NCI-H526 treated with DMSO at 0.1 percent for 48 hours (cell line): Measurements from ENCODE around the gene NUTM2G.
"Not testable (repeated sequence)": the region's sequence is repeated elsewhere in the genome, so short reads cannot be mapped to it uniquely, and the experiment has no call there.

Experiments used
- DNase-seq: peaks from one replicate; lab custom pipeline; 2025; lab: John Stamatoyannopoulos, UW

Gene NUTM2G

GRCh38 chr9:96928543-96928942 is at the start of gene NUTM2G:
Gene NUTM2G (plus strand): TSS chr9:96928843. CDS start chr9:96929025, 182 bp downstream.
- not testable (repeated sequence) for DNase-seq

- DNase-seq: no peak
These were observed 44.7 kb upstream of the NUTM2G start for GRCh38 chr9:96883922-96884321.

GRCh38 chr9:96884443-96884842 is 44.2 kb upstream of the NUTM2G start:
- DNase-seq: no peak

GRCh38 chr9:96885424-96885823 is 43.2 kb upstream of the NUTM2G start:
- DNase-seq: no peak

GRCh38 chr9:96888591-96888990 is 40.1 kb upstream of the NUTM2G start:
- DNase-seq: no peak

- DNase-seq: no peak
These were observed 36.5 kb upstream of the NUTM2G start for GRCh38 chr9:96892131-96892530.

GRCh38 chr9:96900010-96900409 is 28.6 kb upstream of the NUTM2G start:
- DNase-seq: not testable (repeated sequence)

- not testable (repeated sequence) for DNase-seq
These were observed 23.5 kb upstream of the NUTM2G start for GRCh38 chr9:96904947-96905722.

GRCh38 chr9:96908479-96908878 is 20.2 kb upstream of the NUTM2G start:
- DNase-seq: not testable (repeated sequence)

- DNase-seq: not testable (repeated sequence)
These were observed 13.1 kb upstream of the NUTM2G start for GRCh38 chr9:96915539-96915938.

GRCh38 chr9:96916531-96916930 is 12.1 kb upstream of the NUTM2G start:
- not testable (repeated sequence) for DNase-seq

- not testable (repeated sequence) for DNase-seq
These were observed 10.1 kb upstream of the NUTM2G start for GRCh38 chr9:96918550-96918949.

- not testable (repeated sequence) for DNase-seq
These were observed 7.8 kb upstream of the NUTM2G start for GRCh38 chr9:96920803-96921202.

GRCh38 chr9:96925587-96925986 is 3.1 kb upstream of the NUTM2G start:
- DNase-seq: not testable (repeated sequence)

- not testable (repeated sequence) for DNase-seq
These were observed 3.0 kb downstream of the NUTM2G start for GRCh38 chr9:96931665-96932064.

- DNase-seq: not testable (repeated sequence)
These were observed 5.5 kb downstream of the NUTM2G start for GRCh38 chr9:96934097-96934496.

GRCh38 chr9:96934706-96935105 is 6.1 kb downstream of the NUTM2G start:
- not testable (repeated sequence) for DNase-seq

GRCh38 chr9:96935401-96935800 is 6.8 kb downstream of the NUTM2G start:
- DNase-seq: not testable (repeated sequence)

- not testable (repeated sequence) for DNase-seq
These were observed 8.8 kb downstream of the NUTM2G start for GRCh38 chr9:96937442-96937841.

GRCh38 chr9:96938957-96939665 is 10.5 kb downstream of the NUTM2G start:
- not testable (repeated sequence) for DNase-seq

GRCh38 chr9:96940982-96941381 is 12.3 kb downstream of the NUTM2G start:
- DNase-seq: not testable (repeated sequence)

GRCh38 chr9:96941628-96942027 is 13.0 kb downstream of the NUTM2G start:
- not testable (repeated sequence) for DNase-seq

GRCh38 chr9:96942181-96942580 is 13.5 kb downstream of the NUTM2G start:
- DNase-seq: not testable (repeated sequence)
